Karpas-422 (cell line): Measurements from ENCODE around the gene RGS3. TPM values are rescaled to one million over a fixed set of nuclear protein-coding genes. Genes with fewer than 3 reads are reported as not detected.

Experiments used
- DNase-seq: peaks from one replicate; pipeline ENCODE4 v3.0.0-alpha.2; 2015
- H2AFZ ChIP-seq: fragments of 200-600 bp; sonication (generic); 2 replicates; pipeline ENCODE4 v1.6.1; 2014; ENCODE audit warnings: antibody characterized with exemption, low read length, mixed read lengths
- H3K27ac ChIP-seq: fragments of 200-600 bp; sonication (generic); 2 replicates; pipeline ENCODE4 v1.5.1; 2014; ENCODE audit warnings: mild to moderate bottlenecking, low read length, moderate library complexity
- H3K27me3 ChIP-seq: fragments of 200-600 bp; sonication (generic); 2 replicates; pipeline ENCODE4 v1.6.1; 2014; ENCODE audit warnings: low read length, mixed read lengths
- H3K36me3 ChIP-seq: fragments of 200-600 bp; sonication (generic); 2 replicates; pipeline ENCODE4 v1.6.1; 2014; ENCODE audit warnings: low read length, mixed read lengths; ENCODE audit not compliant: insufficient read depth
- H3K4me1 ChIP-seq: fragments of 200-600 bp; sonication (generic); 2 replicates; pipeline ENCODE4 v1.6.1; 2014; ENCODE audit warnings: mild to moderate bottlenecking, low read length, mixed read lengths
- H3K4me2 ChIP-seq: fragments of 200-600 bp; sonication (generic); 2 replicates; pipeline ENCODE4 v1.6.1; 2014; ENCODE audit warnings: low read length, low read depth, mild to moderate bottlenecking; ENCODE audit not compliant: poor library complexity, severe bottlenecking
- H3K4me3 ChIP-seq: fragments of 200-600 bp; sonication (generic); 2 replicates; pipeline ENCODE4 v1.5.1; 2014; ENCODE audit warnings: mild to moderate bottlenecking, antibody characterized with exemption, low read length, mixed read lengths
- H3K79me2 ChIP-seq: fragments of 200-600 bp; sonication (generic); 2 replicates; pipeline ENCODE4 v1.6.1; 2014; ENCODE audit warnings: mild to moderate bottlenecking, low read length, mixed read lengths
- H3K9ac ChIP-seq: fragments of 200-600 bp; sonication (generic); 2 replicates; pipeline ENCODE4 v1.6.0; 2014; ENCODE audit warnings: low read length
- H3K9me2 ChIP-seq: fragments of 200-600 bp; sonication (generic), shearing (Covaris generic); replicated peaks from 2 replicates; pipeline ENCODE4 v1.6.0; 2014; ENCODE audit warnings: mild to moderate bottlenecking, low read length, moderate library complexity; ENCODE audit not compliant: insufficient read depth
- H3K9me3 ChIP-seq: fragments of 300-700, 200-600 bp; sonication (generic); 2 replicates; pipeline ENCODE4 v1.6.1; 2014; ENCODE audit warnings: low read length, mixed read lengths
- H4K20me1 ChIP-seq: fragments of 200-600 bp; sonication (generic); 2 replicates; pipeline ENCODE4 v1.6.1; 2014; ENCODE audit warnings: mild to moderate bottlenecking, antibody characterized with exemption, low read length, low read depth; ENCODE audit not compliant: insufficient read depth
- total RNA-seq: library from RNA; depleted of rRNA; stranded (reverse); fragments of >200 nt; shearing (Covaris generic); gene quantifications from 2 replicates; pipeline ENCODE4 v1.2.3, GENCODE V29; 2014; ENCODE audit warnings: low replicate concordance

The RGS3 gene
- total RNA-seq, 1 experiment from 2014 or later = 1.3 TPM

DNA sequence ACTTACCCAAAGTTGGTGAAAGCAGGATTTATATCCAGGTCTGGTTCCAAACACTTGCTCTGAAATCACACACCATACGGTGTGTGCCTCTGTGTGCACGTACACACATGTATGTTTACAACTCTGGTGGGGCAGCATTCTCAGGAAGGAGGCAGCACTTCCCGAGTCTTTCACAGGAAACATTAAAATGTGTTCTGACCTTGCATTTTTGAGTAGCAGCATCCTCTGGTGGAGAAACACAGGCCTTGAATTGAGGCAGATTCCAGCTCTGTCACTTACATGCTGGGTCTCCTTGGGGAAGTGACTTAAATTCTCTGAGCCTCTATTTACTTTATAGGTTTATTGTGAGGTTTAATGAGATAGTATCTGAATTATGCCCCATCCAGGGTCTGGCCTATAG lies 126.4 kb downstream of the RGS3 start:
- H3K27ac ChIP-seq = no peak overlapping the region
- H3K27me3 ChIP-seq = no peaks in the 10 kb centered on the region
- no peak overlapping the region for H3K4me2 ChIP-seq

DNA sequence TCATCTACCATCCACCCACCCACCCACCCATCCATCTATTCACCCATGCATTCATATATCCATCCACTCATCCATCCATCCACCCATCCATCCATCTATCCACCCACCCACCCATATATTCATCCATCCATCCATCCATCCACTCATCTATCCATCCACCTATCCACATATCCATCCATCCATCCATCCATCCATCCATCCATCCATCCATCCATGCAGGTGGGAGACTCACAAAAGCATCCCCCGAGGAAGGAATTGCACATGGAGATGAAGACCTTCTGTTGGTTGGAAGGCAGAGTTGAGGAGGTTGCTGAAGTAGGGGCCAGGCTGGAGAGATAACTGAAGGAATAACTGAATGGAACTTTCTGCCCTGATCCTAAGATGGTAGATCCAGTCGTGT lies 126.9 kb downstream of the RGS3 start:
- Histone ChIP-seq H2AFZ (no peak overlapping the region), H3K4me2 (no peak overlapping the region), H4K20me1 (no peaks in the 10 kb centered on the region), H3K9ac (no peak overlapping the region), H3K9me3 (no peaks in the 10 kb centered on the region), H3K36me3 (no peaks in the 10 kb centered on the region), H3K79me2 (no peaks in the 10 kb centered on the region), H3K4me1 (peaks cover 9% of the 10 kb centered on the region), H3K27ac (no peak overlapping the region), H3K27me3 (no peaks in the 10 kb centered on the region), H3K9me2 (no peaks in the 10 kb centered on the region), H3K4me3 (no peak overlapping the region)
- DNase-seq = no peak

More for the DNA sequence above, 126.4 kb downstream of the RGS3 start:
- no peaks in the 10 kb centered on the region for H3K79me2 ChIP-seq
- H2AFZ ChIP-seq = no peak overlapping the region
- H3K9me2 ChIP-seq = no peaks in the 10 kb centered on the region
- no peak overlapping the region for H3K9ac ChIP-seq
- no peak for DNase-seq
- no peaks in the 10 kb centered on the region for H4K20me1 ChIP-seq
- no peaks in the 10 kb centered on the region for H3K36me3 ChIP-seq
- no peak overlapping the region for H3K4me3 ChIP-seq
- H3K9me3 ChIP-seq = no peaks in the 10 kb centered on the region
- H3K4me1 ChIP-seq = peaks cover 9% of the 10 kb centered on the region

GRCh38 chr9:113590991-113591898 lies 127.7 kb downstream of the RGS3 start:
- H3K4me1 ChIP-seq = peaks cover 9% of the 10 kb centered on the region
- H3K9me3 ChIP-seq = no peaks in the 10 kb centered on the region
- no peak overlapping the region for H3K27ac ChIP-seq
- H3K79me2 ChIP-seq = no peaks in the 10 kb centered on the region
- DNase-seq = peak; percentile 91
- no peak overlapping the region for H3K9ac ChIP-seq
- H3K9me2 ChIP-seq = no peaks in the 10 kb centered on the region
- no peaks in the 10 kb centered on the region for H3K27me3 ChIP-seq
- H3K4me2 ChIP-seq = no peak overlapping the region
- no peaks in the 10 kb centered on the region for H3K36me3 ChIP-seq
- H4K20me1 ChIP-seq = no peaks in the 10 kb centered on the region
- H2AFZ ChIP-seq = no peak overlapping the region
- H3K4me3 ChIP-seq = no peak overlapping the region

DNA sequence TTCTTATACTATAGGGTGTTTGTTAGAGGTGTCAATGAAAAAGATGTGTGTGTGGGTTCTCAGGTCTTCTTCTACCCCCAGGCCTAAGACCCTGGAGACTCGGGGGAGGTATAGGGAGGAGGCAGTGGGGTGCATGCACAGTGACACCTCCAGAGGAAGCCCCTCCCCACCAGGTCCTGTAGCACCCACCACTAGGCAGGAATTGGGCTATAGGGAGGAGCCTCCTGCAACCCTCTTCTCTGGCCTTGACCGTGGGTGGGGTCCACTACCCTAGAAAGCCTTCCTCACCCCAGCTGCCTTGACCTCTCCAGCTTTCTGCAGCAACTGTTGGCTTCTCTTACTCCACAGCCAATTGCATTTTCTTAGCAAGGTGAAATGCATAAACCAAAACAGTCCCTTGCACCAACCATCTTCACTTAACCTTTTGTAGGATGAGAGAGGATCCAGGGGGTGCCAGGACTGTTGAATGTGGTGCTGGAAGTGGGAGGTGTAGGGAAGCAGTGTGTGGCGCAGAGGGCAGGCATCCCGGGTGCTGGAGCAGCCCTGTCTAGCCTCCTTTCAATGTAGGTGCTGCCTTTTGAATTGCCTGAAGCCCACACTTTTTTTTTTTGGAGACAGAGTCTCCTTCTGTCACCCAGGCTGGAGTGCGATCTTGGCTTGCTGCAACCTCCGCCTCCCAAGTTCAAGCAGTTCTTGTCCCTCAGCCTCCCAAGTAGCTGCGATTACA lies 128.5 kb downstream of the RGS3 start:
- Histone ChIP-seq H3K9me3 (no peaks in the 10 kb centered on the region), H3K9ac (no peak overlapping the region), H2AFZ (no peak overlapping the region), H3K27me3 (no peaks in the 10 kb centered on the region), H3K4me1 (peaks cover 9% of the 10 kb centered on the region), H4K20me1 (no peaks in the 10 kb centered on the region), H3K79me2 (no peaks in the 10 kb centered on the region), H3K27ac (no peak overlapping the region), H3K36me3 (no peaks in the 10 kb centered on the region), H3K4me2 (no peak overlapping the region), H3K9me2 (no peaks in the 10 kb centered on the region), H3K4me3 (no peak overlapping the region)
- DNase-seq = no peak

DNA sequence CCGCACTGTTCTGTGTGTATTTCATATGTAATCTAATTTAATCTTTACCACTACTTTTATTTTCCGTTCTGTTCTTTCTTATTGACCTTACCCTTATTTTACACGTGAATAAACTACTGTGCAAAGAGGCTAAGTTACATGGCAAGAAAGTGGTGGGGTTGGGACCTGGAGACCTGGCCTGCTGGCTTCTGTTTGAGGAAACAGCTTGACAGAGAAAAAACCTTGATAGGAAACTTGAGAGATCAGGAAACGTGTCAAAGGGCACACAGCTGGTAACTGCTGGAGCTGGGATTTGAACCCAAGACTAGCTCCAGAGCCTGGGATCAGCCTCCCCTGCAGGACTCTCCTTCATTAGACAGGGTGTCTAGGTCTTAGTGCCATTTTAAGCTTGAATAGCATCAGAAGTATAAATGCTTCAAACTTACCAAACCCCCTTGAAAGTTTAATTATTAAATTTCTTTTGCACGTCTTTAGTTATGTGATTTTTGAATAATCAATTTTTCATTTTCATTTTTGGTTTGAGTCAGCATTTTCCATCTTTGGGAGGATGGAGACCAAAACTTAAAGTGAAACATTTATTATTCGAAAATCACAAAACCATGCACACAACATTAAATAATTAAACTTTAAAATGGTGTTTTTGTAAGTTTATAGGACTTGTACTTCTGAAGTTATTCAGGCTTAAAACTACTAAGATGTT lies 129.5 kb downstream of the RGS3 start:
- H2AFZ ChIP-seq = no peak overlapping the region
- H3K27ac ChIP-seq = no peak overlapping the region
- H3K4me3 ChIP-seq = no peak overlapping the region
- no peak overlapping the region for H3K4me2 ChIP-seq
- no peaks in the 10 kb centered on the region for H3K9me3 ChIP-seq
- no peaks in the 10 kb centered on the region for H4K20me1 ChIP-seq
- H3K27me3 ChIP-seq = no peaks in the 10 kb centered on the region
- no peak overlapping the region for H3K9ac ChIP-seq
- DNase-seq = no peak
- no peaks in the 10 kb centered on the region for H3K9me2 ChIP-seq
- no peaks in the 10 kb centered on the region for H3K79me2 ChIP-seq
- peaks cover 9% of the 10 kb centered on the region for H3K4me1 ChIP-seq
- no peaks in the 10 kb centered on the region for H3K36me3 ChIP-seq

- no peak for DNase-seq
- no peaks in the 10 kb centered on the region for H3K36me3 ChIP-seq
Measured at GRCh38 chr9:113593682-113594281, 130.3 kb downstream of the RGS3 start.

DNA sequence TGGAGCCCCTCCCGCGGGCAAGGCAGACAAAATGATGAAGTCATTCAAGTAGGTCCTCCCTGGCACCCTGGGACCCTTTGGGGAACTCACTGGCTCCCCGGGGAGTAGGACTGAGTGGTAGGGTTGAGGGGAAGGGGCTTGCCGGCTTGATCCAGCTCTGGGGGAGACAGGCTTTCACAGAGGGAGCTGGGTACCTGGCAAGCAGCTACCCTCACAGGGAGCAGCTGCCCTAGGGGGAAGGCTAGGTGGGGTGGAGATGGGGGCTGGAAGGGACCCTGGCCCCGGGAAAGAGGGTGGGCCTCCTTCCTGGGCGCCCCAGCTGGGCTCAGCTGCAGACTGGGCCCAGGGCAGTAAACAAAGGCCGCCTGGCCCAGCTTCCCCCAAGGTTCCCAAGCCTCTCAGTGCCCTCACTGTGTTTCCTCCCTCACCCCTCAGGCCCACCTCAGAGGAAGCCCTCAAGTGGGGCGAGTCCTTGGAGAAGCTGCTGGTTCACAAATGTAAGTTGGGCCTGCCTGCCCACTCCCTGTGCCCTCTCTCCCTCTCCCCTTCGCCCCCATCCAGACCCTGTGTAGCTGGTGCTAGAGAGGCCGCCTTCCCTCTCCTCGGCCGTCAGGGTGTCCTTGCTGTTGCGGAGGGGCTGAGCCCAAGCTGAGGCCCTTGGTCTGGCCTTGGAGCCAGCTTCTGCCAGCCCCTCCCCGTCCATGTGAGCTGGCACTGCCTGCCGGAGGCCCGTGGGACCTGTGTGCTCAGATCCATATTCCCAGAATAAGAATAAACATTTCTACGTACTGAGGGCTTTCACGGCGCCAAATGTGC lies 131.2 kb downstream of the RGS3 start:
- H3K36me3 ChIP-seq = no peaks in the 10 kb centered on the region
- no peaks in the 10 kb centered on the region for H3K27me3 ChIP-seq
- H3K4me3 ChIP-seq = no peak overlapping the region
- H3K27ac ChIP-seq = no peak overlapping the region
- H3K9me3 ChIP-seq = no peaks in the 10 kb centered on the region
- DNase-seq = no peak
- H4K20me1 ChIP-seq = no peaks in the 10 kb centered on the region
- no peaks in the 10 kb centered on the region for H3K79me2 ChIP-seq
- no peak overlapping the region for H3K9ac ChIP-seq
- H3K4me1 ChIP-seq = peaks cover 9% of the 10 kb centered on the region
- H3K4me2 ChIP-seq = no peak overlapping the region
- H3K9me2 ChIP-seq = no peaks in the 10 kb centered on the region
- H2AFZ ChIP-seq = no peak overlapping the region

More at GRCh38 chr9:113593682-113594281, 130.3 kb downstream of the RGS3 start:
- Histone ChIP-seq H3K9me2 (no peaks in the 10 kb centered on the region), H3K27ac (no peak overlapping the region), H3K79me2 (no peaks in the 10 kb centered on the region), H2AFZ (no peak overlapping the region), H4K20me1 (no peaks in the 10 kb centered on the region), H3K9ac (no peak overlapping the region), H3K4me1 (peaks cover 9% of the 10 kb centered on the region), H3K4me3 (no peak overlapping the region), H3K27me3 (no peaks in the 10 kb centered on the region), H3K9me3 (no peaks in the 10 kb centered on the region), H3K4me2 (no peak overlapping the region)
